SHP77 treated with DMSO at 0.1 percent for 48 hours (cell line): ENCODE data around the gene UBR2.
A peak's percentile ranks its signal among the peaks of the same experiment; 100 is the strongest.
"Not testable (repeated sequence)": the region's sequence is repeated elsewhere in the genome, so short reads cannot be mapped to it uniquely, and the experiment has no call there.

Experiments
- DNase-seq: peaks from one replicate; lab custom pipeline; 2025; lab: John Stamatoyannopoulos, UW

UBR2 gene

GRCh38 chr6:42555477-42556457, 8.1 kb upstream of the UBR2 start:
- DNase-seq, result no peak

- DNase-seq, result no peak
Observed at GRCh38 chr6:42556462-42556861, 7.4 kb upstream of the UBR2 start.

GRCh38 chr6:42559276-42559675, 4.6 kb upstream of the UBR2 start:
- DNase-seq, result not testable (repeated sequence)

GRCh38 chr6:42561986-42562385, 1.8 kb upstream of the UBR2 start:
- no peak for DNase-seq

DNA sequence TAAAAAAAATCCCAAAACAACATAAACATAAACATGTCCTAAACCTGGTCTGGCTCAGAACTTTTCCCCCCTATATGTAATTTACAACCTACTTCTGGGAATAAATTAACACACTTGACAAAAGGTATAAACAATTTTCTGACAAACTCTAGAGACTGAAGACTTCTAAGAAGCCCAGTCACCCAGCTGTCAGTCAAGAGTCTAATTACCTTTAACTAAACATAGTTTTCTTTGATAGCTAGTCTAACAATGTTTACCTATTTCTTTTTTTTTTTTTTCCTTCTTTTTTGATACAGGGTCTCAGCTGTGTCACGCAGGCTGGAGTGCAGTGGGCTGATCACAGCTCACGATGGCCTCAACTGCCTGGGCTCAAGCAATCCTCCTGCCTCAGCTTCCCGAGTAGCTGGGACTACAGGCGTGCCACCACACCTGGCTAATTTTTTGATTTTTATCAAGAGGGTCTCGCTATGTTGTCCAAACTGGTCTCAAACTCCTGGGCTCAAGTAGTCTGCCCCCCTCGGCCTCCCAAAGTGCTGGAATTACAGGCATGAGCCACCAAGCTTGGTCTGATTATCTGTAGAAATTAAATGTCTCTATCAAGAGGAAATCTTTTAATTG, 932 bp upstream of the UBR2 start:
- no peak for DNase-seq

DNA sequence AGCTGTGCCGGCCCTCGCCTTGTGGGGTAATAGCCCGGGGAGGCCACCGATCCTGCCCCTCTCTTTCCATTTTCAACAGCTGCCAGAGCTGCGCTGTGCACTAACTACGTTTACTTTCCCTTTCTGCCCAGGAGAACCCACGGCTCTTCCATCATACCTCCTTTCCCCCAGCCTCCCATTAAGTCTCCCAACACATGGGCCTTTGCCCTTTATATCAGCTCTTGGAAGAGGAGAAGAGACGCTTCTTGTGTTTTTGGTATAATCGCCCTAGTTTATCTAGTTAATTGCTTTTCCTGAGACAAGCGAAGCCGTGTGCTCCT, 637 bp downstream of the UBR2 start:
- DNase-seq, result peak; percentile 22

- no peak for DNase-seq
Observed at GRCh38 chr6:42565823-42566613, 2.2 kb downstream of the UBR2 start.

- no peak for DNase-seq
Observed at GRCh38 chr6:42566614-42567208, 2.9 kb downstream of the UBR2 start.

- DNase-seq, result not testable (repeated sequence)
Observed at GRCh38 chr6:42567237-42567636, 3.4 kb downstream of the UBR2 start.

DNA sequence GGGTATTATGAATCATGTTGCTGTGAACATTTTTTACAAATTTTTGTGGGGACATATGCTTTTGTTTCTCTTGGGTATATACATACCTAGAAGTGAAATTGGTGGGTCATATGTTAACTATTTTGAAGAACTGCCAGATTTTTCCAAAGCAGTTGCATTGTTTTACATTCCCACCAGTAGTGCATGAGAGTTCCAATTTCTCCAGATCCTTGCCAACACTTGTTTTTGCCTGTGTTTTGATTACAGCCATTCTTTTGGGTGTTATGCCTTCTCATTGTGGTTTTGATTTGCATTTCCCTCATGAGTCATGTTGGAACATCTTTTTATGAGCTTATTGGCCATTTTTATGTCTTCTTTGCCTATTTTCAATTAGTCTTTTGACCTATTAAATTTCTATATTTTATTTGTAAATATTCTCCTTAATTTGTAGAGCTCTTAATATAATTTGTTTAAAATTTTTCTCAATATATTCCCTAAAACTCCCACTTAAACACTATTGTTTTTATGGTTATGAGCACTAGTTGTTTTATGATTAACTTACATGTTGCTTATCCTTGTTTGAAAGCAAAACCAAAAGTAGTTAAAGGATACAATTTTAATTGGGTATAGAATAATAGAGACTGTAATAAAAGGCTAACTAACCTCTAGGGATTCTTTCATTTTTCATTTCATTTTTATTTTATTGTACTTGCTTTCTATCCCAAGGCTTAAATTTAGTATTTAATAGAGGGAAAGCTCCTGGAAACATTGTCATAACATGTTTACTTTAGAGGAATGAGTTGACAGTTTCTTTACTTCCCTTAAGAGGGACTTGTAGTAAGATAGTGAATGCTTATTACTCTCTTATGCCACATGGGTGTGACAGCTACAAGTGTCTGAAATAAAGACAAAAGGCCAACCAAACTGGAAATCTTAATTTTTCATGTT, 5.5 kb downstream of the UBR2 start:
- no peak for DNase-seq

DNA sequence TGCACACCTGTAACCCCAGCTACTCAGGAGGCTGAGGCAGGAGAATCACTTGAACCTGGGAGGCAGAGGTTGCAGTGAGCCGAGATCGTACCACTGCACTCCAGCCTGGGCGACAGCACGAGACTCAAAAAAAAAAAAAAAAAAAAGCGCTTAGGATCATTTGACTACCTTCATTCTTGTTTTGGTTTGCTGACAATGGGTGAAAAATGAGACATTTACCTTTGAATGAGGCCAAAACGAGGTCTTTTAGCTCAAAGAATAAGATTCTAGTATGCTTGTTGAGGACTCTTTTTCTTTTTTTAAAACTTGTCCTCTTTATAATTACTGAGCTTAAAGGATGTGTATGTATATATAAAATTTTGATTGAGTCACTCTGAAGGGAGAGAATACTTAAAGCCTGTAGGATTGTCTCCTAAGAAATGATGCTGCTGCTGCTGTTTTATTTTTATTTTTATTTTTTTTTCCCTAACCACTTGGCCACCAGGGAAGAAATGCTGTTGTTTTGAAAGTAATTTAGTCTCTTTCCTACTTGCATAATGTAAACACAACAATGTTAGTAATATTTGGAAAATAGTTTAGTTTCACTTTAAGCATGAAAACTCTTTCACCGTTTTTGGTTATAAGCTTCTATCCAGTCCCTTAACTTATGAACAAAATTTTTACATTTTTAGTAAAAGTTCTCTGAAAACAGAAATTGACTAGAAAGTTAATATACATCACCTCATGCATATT, 7.9 kb downstream of the UBR2 start:
- DNase-seq, result no peak

DNA sequence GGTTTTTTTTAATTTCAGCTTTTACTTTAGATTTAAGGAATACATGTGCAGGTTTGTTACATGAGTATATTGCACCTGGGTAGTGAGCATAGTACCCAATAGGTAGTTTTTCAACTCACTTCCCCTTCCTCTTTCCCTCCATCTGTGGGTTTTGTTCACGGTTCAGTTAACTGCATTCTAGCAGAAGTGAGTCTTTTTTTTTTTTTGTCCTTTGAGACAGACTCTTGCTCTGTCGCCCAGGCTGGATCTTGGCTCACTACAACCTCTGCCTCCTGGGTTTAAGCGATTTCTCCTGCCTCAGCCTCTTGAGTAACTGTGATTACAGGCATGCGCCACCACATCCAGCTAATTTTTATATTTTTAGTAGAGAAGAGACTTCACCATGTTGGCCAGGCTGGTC, 8.7 kb downstream of the UBR2 start:
- DNase-seq, result no peak

- not testable (repeated sequence) for DNase-seq
Observed at GRCh38 chr6:42576538-42576937, 12.7 kb downstream of the UBR2 start.

DNA sequence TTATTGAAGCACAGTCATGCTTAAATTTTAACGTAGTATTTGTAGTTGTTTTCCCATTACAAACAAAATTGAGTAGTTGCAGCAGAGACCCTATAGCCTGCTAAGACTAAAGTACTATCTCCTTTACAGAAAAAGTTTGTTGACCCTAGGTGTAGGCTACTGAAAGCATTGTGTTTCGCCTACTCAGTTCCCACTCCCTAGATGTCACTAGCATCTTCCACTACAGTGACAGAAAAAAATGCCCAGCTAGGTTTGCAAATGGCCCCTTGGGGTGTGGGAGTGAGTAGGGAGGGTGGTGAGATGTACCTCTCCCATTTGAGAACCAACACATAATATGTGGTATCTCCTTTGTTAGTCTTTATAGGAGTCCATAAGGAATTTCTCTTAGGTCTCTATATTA, 34.5 kb downstream of the UBR2 start:
- DNase-seq, result no peak

DNA sequence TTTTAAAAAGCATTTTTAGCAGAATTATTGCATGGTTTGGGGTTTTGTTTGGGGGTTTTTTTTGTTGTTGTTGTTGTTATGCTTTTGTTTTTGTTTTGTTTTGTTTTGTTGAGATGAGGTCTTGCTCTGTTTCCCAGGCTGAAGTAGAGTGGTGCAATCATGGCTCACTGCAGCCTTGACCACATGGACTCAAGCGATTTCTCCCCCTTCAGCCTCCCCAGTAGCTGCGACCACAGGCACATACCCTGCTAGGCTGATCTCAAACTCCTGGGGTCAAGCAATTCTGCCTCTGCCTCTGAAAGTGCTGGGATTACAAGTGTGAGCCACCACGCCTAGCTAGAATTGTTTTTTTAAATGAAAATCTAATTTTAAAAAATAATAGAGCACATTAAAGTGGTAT, 35.7 kb downstream of the UBR2 start:
- DNase-seq, result no peak

- DNase-seq, result no peak
Observed at GRCh38 chr6:42604150-42604549, 40.3 kb downstream of the UBR2 start.

GRCh38 chr6:42604699-42605098, 40.9 kb downstream of the UBR2 start:
- DNase-seq, result not testable (repeated sequence)

GRCh38 chr6:42610416-42610815, 46.6 kb downstream of the UBR2 start:
- no peak for DNase-seq

DNA sequence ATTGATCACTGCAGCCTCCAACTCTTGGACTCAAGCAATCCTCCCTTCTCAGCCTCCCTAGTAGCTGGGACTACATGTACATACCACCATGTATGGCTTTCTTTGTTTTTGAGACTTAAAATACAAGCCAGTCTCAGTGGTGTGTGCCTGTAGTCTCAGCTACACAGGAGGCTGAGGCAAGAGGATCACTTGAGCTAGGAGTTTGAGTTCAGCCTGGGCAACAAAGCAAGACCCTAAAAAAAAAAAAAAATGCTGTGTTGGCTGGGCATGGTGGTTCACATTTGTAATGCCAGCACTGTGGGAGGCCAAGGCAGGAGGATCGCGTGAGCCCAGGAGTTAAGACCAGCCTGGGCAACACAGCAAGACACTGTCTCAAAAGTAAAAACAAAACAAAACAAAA, 51.7 kb downstream of the UBR2 start:
- no peak for DNase-seq

GRCh38 chr6:42616716-42617115, 52.9 kb downstream of the UBR2 start:
- no peak for DNase-seq

- no peak for DNase-seq
Observed at GRCh38 chr6:42618105-42618504, 54.3 kb downstream of the UBR2 start.
